ENCODE results near the gene NRDE2. TPM values are rescaled to one million over a fixed set of nuclear protein-coding genes. Genes with fewer than 3 reads are reported as not detected.
"Not testable (repeated sequence)": the region's sequence is repeated elsewhere in the genome, so short reads cannot be mapped to it uniquely, and the experiment has no call there.

The NRDE2 gene
- total RNA-seq, 3 donors from 2014 or later = 23.0 to 31.5 (median 26.1) TPM

GRCh38 chr14:90248594-90248993 lies 83.1 kb downstream of the NRDE2 start:
- Histone ChIP-seq H3K4me3 (no peak overlapping the region), H3K36me3 (ENCODE audit: low read depth) (no peaks in the 10 kb centered on the region), H3K9me3 (no peaks in the 10 kb centered on the region), H3K4me1 (ENCODE audit: low read depth) (no peaks in the 10 kb centered on the region)
- intact Hi-C loops (cut with DNase I, micrococcal nuclease) = no loop called here
- DNase-seq = no peak
- ATAC-seq = peak; percentile 17
- no peak for TF ChIP-seq CTCF (IDR thresholded peaks at IDR 0.05)

- H3K4me1 ChIP-seq (ENCODE audit: low read depth); intact Hi-C loops (cut with DNase I, micrococcal nuclease); H3K4me3 ChIP-seq; H3K9me3 ChIP-seq; DNase-seq; H3K36me3 ChIP-seq (ENCODE audit: low read depth); ATAC-seq: not testable (repeated sequence)
Observed at GRCh38 chr14:90247441-90247840, 84.3 kb downstream of the NRDE2 start.

- no peak for TF ChIP-seq CTCF (IDR thresholded peaks at IDR 0.05)
- Histone ChIP-seq H3K4me1 (ENCODE audit: low read depth) (no peaks in the 10 kb centered on the region), H3K36me3 (ENCODE audit: low read depth) (no peaks in the 10 kb centered on the region), H3K4me3 (no peak overlapping the region), H3K9me3 (no peaks in the 10 kb centered on the region)
- intact Hi-C loops (cut with DNase I, micrococcal nuclease) = no loop called here
- DNase-seq (no peak), ATAC-seq (no peak)
Observed at GRCh38 chr14:90246936-90247335, 84.8 kb downstream of the NRDE2 start.

- ATAC-seq = no peak
- TF ChIP-seq CTCF (IDR thresholded peaks at IDR 0.05) = no peak
- peaks cover 39% of the 10 kb centered on the region for H3K9me3 ChIP-seq
- no peak for DNase-seq
- H3K36me3 ChIP-seq (ENCODE audit: low read depth) = no peaks in the 10 kb centered on the region
- H3K4me3 ChIP-seq = no peak overlapping the region
- intact Hi-C loops (cut with DNase I, micrococcal nuclease) = no loop called here
- no peaks in the 10 kb centered on the region for H3K4me1 ChIP-seq (ENCODE audit: low read depth)
Observed at GRCh38 chr14:90242444-90242843, 89.3 kb downstream of the NRDE2 start.

GRCh38 chr14:90239139-90239538 lies 92.6 kb downstream of the NRDE2 start:
- Histone ChIP-seq H3K36me3 (ENCODE audit: low read depth) (no peaks in the 10 kb centered on the region), H3K4me1 (ENCODE audit: low read depth) (no peaks in the 10 kb centered on the region), H3K4me3 (no peak overlapping the region), H3K9me3 (peaks cover 39% of the 10 kb centered on the region)
- DNase-seq = no peak
- TF ChIP-seq CTCF (IDR thresholded peaks at IDR 0.05) = no peak
- intact Hi-C loops (cut with DNase I, micrococcal nuclease) = loop anchor here in 1 of 2 donors (10.0 kb wide), 1 partner anchor 264 kb away; no protein-coding TSS in a partner anchor
- ATAC-seq = no peak

GRCh38 chr14:90235179-90235976 lies 96.4 kb downstream of the NRDE2 start:
- intact Hi-C loops (cut with DNase I, micrococcal nuclease) = loop anchor here in 1 of 2 donors (10.0 kb wide), 1 partner anchor 261 kb away; no protein-coding TSS in a partner anchor
- H3K9me3 ChIP-seq = peaks cover 28% of the 10 kb centered on the region
- TF ChIP-seq CTCF (IDR thresholded peaks at IDR 0.05) = peak; percentile 94
- no peaks in the 10 kb centered on the region for H3K4me1 ChIP-seq (ENCODE audit: low read depth)
- no peak overlapping the region for H3K4me3 ChIP-seq
- peak; percentile 55 to 76 (median 71) for DNase-seq
- peak; percentile 96 for ATAC-seq
- no peaks in the 10 kb centered on the region for H3K36me3 ChIP-seq (ENCODE audit: low read depth)

GRCh38 chr14:90229942-90230341 lies 101.8 kb downstream of the NRDE2 start:
- not testable (repeated sequence) for H3K9me3 ChIP-seq; H3K4me3 ChIP-seq; ATAC-seq; H3K4me1 ChIP-seq (ENCODE audit: low read depth); DNase-seq; H3K36me3 ChIP-seq (ENCODE audit: low read depth)
- intact Hi-C loops (cut with DNase I, micrococcal nuclease) = loop anchor here in 1 of 2 donors (10.0 kb wide), 1 partner anchor 255 kb away; no protein-coding TSS in a partner anchor
